SK-N-SH (cell line): ENCODE data around the gene ANTKMT. TPM values are rescaled to one million over a fixed set of nuclear protein-coding genes. Genes with fewer than 3 reads are reported as not detected.

Experiments used
- CTCF ChIA-PET: fragments of 300-600, 350-600 bp; formaldehyde crosslinking; extraction: SDS; loops from one replicate; lab custom pipeline; 2021; lab: Yijun Ruan, JAX
- POLR2A ChIA-PET: fragments of 350-600 bp; sonication (Branson Sonifier 250); formaldehyde crosslinking; extraction: SDS; loops from one replicate; lab custom pipeline; 2020; ENCODE audit warnings: antibody characterized with exemption, inconsistent platforms; lab: Yijun Ruan, JAX
- DNase-seq: peaks from one replicate; pipeline ENCODE4 v3.0.0; 2012
- H2AFZ ChIP-seq: fragments of 200-600 bp; sonication (generic); 2 replicates; pipeline ENCODE4 v1.8.1; 2016; ENCODE audit warnings: antibody characterized with exemption, mild to moderate bottlenecking, low read depth
- H3F3A ChIP-seq: fragments of 200-600 bp; sonication (generic); replicated peaks from 2 replicates; pipeline ENCODE3; 2016; ENCODE audit warnings: antibody characterized with exemption, mild to moderate bottlenecking; ENCODE audit not compliant: insufficient read depth
- H3K27ac ChIP-seq, 2 experiments: fragments of 200-500 bp in 1 of 2; fragments of 200-600 bp in 1 of 2; sonication (Bioruptor generic) in 1 of 2; sonication (generic), shearing (Covaris generic) in 1 of 2; 2 replicates each; pipeline versions ENCODE4 v1.5.1 to v1.6.1; 2014 to 2016; ENCODE audit warnings: low read depth in 2 of 2, inconsistent platforms in 1 of 2, low read length in 1 of 2, mild to moderate bottlenecking in 1 of 2, mixed read lengths in 1 of 2
- H3K27me3 ChIP-seq: fragments of 200-600 bp; sonication (generic), shearing (Covaris generic); 2 replicates; pipeline ENCODE4 v1.6.1; 2016; ENCODE audit warnings: mixed run types; ENCODE audit not compliant: insufficient read depth
- H3K36me3 ChIP-seq, 2 experiments: fragments of 200-500 bp in 1 of 2; fragments of 200-600 bp in 1 of 2; sonication (Bioruptor generic) in 1 of 2; sonication (generic) in 1 of 2; replicated peaks in 1 of 2; 2 replicates each; pipeline versions ENCODE3 to v1.5.1; 2014 to 2016; ENCODE audit warnings: low read length in 1 of 2, mild to moderate bottlenecking in 1 of 2; ENCODE audit not compliant: insufficient read depth in 2 of 2, control insufficient read depth in 1 of 2
- H3K4me1 ChIP-seq, 2 experiments: fragments of 200-500 bp in 1 of 2; fragments of 200-600 bp in 1 of 2; sonication (Bioruptor generic) in 1 of 2; sonication (generic), shearing (Covaris generic) in 1 of 2; 2 replicates each; pipeline versions ENCODE4 v1.5.1 to v1.6.1; 2014 to 2016; ENCODE audit warnings: low read depth in 1 of 2, low read length in 1 of 2, mixed run types in 1 of 2; ENCODE audit not compliant: insufficient read depth in 2 of 2, control insufficient read depth in 1 of 2
- H3K4me2 ChIP-seq: fragments of 200-600 bp; sonication (generic), shearing (Covaris generic); 2 replicates; pipeline ENCODE4 v1.6.1; 2017; ENCODE audit warnings: mixed run types
- H3K4me3 ChIP-seq, 2 experiments: fragments of 200-500 bp in 1 of 2; fragments of 200-600 bp in 1 of 2; sonication (Bioruptor generic) in 1 of 2; sonication (generic), shearing (Covaris generic) in 1 of 2; 2 replicates each; pipeline versions ENCODE4 v1.5.1 to v1.8.1; 2014 to 2016; ENCODE audit warnings: low read depth in 2 of 2, inconsistent platforms in 1 of 2, low read length in 1 of 2, mild to moderate bottlenecking in 1 of 2, mixed read lengths in 1 of 2, moderate library complexity in 1 of 2
- H3K79me2 ChIP-seq: fragments of 200-600 bp; sonication (generic); 2 replicates; pipeline ENCODE4 v1.8.1; 2017; ENCODE audit warnings: mild to moderate bottlenecking; ENCODE audit not compliant: insufficient read depth
- H3K9ac ChIP-seq: fragments of 200-600 bp; sonication (generic); 2 replicates; pipeline ENCODE4 v1.6.1; 2017; ENCODE audit warnings: mixed run types
- H3K9me2 ChIP-seq: fragments of 200-600 bp; sonication (generic); 2 replicates; pipeline ENCODE4 v1.6.1; 2017; ENCODE audit warnings: mixed run types
- H3K9me3 ChIP-seq: fragments of 200-600 bp; sonication (generic); 2 replicates; pipeline ENCODE4 v1.6.1; 2017; ENCODE audit warnings: mixed run types, mild to moderate bottlenecking, moderate library complexity
- H4K20me1 ChIP-seq: fragments of 200-600 bp; sonication (generic); 2 replicates; pipeline ENCODE4 v1.6.1; 2017; ENCODE audit warnings: mild to moderate bottlenecking, mixed run types; ENCODE audit not compliant: insufficient read depth
- EP300 ChIP-seq, 2 experiments: IDR thresholded peaks; 2 replicates each; pipeline versions ENCODE4 v1.4.0 to v1.6.1; 2012; ENCODE audit warnings: borderline replicate concordance in 1 of 2, low read depth in 1 of 2, low read length in 1 of 2
- FOXJ3 ChIP-seq: sonication (generic); formaldehyde crosslinking; IDR thresholded peaks from 2 replicates; pipeline ENCODE4 v1.5.1; 2020; ENCODE audit warnings: mild to moderate bottlenecking, missing genetic modification reagents
- FOXM1 ChIP-seq: IDR thresholded peaks from 2 replicates; pipeline ENCODE4 v1.4.0; 2012; ENCODE audit warnings: low read depth, mild to moderate bottlenecking
- GABPA ChIP-seq: IDR thresholded peaks from 2 replicates; pipeline ENCODE4 v1.4.0; 2012; ENCODE audit warnings: low read depth, mild to moderate bottlenecking
- IRF3 ChIP-seq: fragments of 150-350 bp; IDR thresholded peaks from 2 replicates; pipeline ENCODE4 v1.6.1; 2016; ENCODE audit warnings: mild to moderate bottlenecking, low read depth, low read length
- JUND ChIP-seq: IDR thresholded peaks from 2 replicates; pipeline ENCODE4 v1.4.0; 2012
- MEF2A ChIP-seq: IDR thresholded peaks from 2 replicates; pipeline ENCODE4 v1.4.0; 2012; ENCODE audit warnings: low read depth, borderline replicate concordance
- NRF1 ChIP-seq: IDR thresholded peaks from 2 replicates; pipeline ENCODE4 v1.6.1; 2012; ENCODE audit warnings: low read depth, mild to moderate bottlenecking, low read length
- POLR2AphosphoS5 ChIP-seq: IDR thresholded peaks from 2 replicates; pipeline ENCODE4 v1.6.1; 2012; ENCODE audit warnings: low read depth, low read length
- RAD21 ChIP-seq: IDR thresholded peaks from 2 replicates; pipeline ENCODE4 v1.6.1; 2012; ENCODE audit warnings: mild to moderate bottlenecking, low read length
- RCOR1 ChIP-seq: fragments of 150-350 bp; IDR thresholded peaks from 2 replicates; pipeline ENCODE4 v1.6.1; 2017; ENCODE audit warnings: antibody characterized with exemption, low read length
- RFX5 ChIP-seq: IDR thresholded peaks from 2 replicates; pipeline ENCODE4 v1.6.1; 2012; ENCODE audit warnings: mild to moderate bottlenecking, improper control_type of control experiment, low read length
- RXRA ChIP-seq: IDR thresholded peaks from 2 replicates; pipeline ENCODE4 v1.4.0; 2012; ENCODE audit warnings: low read depth, mild to moderate bottlenecking, borderline replicate concordance
- SIN3A ChIP-seq: IDR thresholded peaks from 2 replicates; pipeline ENCODE4 v1.6.1; 2012; ENCODE audit warnings: low read depth, mild to moderate bottlenecking, low read length, moderate library complexity, borderline replicate concordance
- SMC3 ChIP-seq: IDR thresholded peaks from 2 replicates; pipeline ENCODE4 v1.6.1; 2012; ENCODE audit warnings: low read depth, low read length, improper control_type of control experiment
- TCF12 ChIP-seq: IDR thresholded peaks from 2 replicates; pipeline ENCODE4 v1.4.0; 2012
- WGBS: methylation state at CpG from one replicate; pipeline ENCODE4 v1.1.6; 2017; ENCODE audit warnings: low lambda C conversion rate; 5-methylcytosine and 5-hydroxymethylcytosine counted together
- polyA plus RNA-seq, 3 experiments: library from polyadenylated mRNA; depleted of rRNA; stranded (reverse); fragments of >200 nt; gene quantifications; 2 replicates each; pipeline ENCODE4 v1.2.3, GENCODE V29; 2012
- TF ChIP-seq, protein P1 (sequence below): fragments of 200-600 bp; sonication (generic); IDR thresholded peaks from 2 replicates; pipeline ENCODE4 v1.6.1; 2017; ENCODE audit warnings: antibody characterized with exemption, mild to moderate bottlenecking, moderate library complexity
- TF ChIP-seq, protein P2 (sequence below): IDR thresholded peaks from 2 replicates; pipeline ENCODE4 v1.4.0; 2012; ENCODE audit warnings: low read depth, borderline replicate concordance
- TF ChIP-seq, protein P3 (sequence below): IDR thresholded peaks from 2 replicates; pipeline ENCODE4 v1.6.1; 2012; ENCODE audit warnings: mild to moderate bottlenecking, low read depth, low read length, moderate library complexity
- TF ChIP-seq, protein P4 (sequence below): IDR thresholded peaks from 2 replicates; pipeline ENCODE4; 2012

Gene ANTKMT
- polyA plus RNA-seq, 1 of the 3 experiments (the other 2 are of a cell fraction) = 57.4 TPM

- Histone ChIP-seq H3F3A (no peaks in the 10 kb centered on the region), H3K79me2 (no peaks in the 10 kb centered on the region), H3K9ac (no peak overlapping the region), H3K9me2 (no peaks in the 10 kb centered on the region), H3K4me3 (no peak overlapping the region), H3K27ac (no peak overlapping the region), H3K4me2 (no peak overlapping the region), H3K4me1 (no peaks in the 10 kb centered on the region), H3K9me3 (no peaks in the 10 kb centered on the region), H3K36me3 (no peaks in the 10 kb centered on the region), H2AFZ (no peak overlapping the region), H4K20me1 (no peaks in the 10 kb centered on the region), H3K27me3 (no peaks in the 10 kb centered on the region)
- 80% methylated on average over 5 of the region's 38 CpGs for WGBS
- POLR2A ChIA-PET = no interaction called here
- CTCF ChIA-PET = no interaction called here
- TF ChIP-seq MEF2A (no peak), RFX5 (no peak), IRF3 (no peak), RCOR1 (no peak), POLR2AphosphoS5 (no peak), NRF1 (no peak), RAD21 (no peak), JUND (no peak), TCF12 (no peak), FOXM1 (no peak), SMC3 (no peak), EP300 (IDR thresholded peaks at IDR 0.05; ENCODE audit: borderline replicate concordance in 1 of 2, low read depth in 1 of 2, low read length in 1 of 2) (no peak), FOXJ3 (CRISPR knock-in tag) (no peak), SIN3A (no peak), RXRA (no peak), GABPA (no peak)
- TF ChIP-seq, protein P1, sequence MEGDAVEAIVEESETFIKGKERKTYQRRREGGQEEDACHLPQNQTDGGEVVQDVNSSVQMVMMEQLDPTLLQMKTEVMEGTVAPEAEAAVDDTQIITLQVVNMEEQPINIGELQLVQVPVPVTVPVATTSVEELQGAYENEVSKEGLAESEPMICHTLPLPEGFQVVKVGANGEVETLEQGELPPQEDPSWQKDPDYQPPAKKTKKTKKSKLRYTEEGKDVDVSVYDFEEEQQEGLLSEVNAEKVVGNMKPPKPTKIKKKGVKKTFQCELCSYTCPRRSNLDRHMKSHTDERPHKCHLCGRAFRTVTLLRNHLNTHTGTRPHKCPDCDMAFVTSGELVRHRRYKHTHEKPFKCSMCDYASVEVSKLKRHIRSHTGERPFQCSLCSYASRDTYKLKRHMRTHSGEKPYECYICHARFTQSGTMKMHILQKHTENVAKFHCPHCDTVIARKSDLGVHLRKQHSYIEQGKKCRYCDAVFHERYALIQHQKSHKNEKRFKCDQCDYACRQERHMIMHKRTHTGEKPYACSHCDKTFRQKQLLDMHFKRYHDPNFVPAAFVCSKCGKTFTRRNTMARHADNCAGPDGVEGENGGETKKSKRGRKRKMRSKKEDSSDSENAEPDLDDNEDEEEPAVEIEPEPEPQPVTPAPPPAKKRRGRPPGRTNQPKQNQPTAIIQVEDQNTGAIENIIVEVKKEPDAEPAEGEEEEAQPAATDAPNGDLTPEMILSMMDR = no peak
- TF ChIP-seq, protein P2, sequence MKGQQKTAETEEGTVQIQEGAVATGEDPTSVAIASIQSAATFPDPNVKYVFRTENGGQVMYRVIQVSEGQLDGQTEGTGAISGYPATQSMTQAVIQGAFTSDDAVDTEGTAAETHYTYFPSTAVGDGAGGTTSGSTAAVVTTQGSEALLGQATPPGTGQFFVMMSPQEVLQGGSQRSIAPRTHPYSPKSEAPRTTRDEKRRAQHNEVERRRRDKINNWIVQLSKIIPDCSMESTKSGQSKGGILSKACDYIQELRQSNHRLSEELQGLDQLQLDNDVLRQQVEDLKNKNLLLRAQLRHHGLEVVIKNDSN = no peak
- TF ChIP-seq, protein P3, sequence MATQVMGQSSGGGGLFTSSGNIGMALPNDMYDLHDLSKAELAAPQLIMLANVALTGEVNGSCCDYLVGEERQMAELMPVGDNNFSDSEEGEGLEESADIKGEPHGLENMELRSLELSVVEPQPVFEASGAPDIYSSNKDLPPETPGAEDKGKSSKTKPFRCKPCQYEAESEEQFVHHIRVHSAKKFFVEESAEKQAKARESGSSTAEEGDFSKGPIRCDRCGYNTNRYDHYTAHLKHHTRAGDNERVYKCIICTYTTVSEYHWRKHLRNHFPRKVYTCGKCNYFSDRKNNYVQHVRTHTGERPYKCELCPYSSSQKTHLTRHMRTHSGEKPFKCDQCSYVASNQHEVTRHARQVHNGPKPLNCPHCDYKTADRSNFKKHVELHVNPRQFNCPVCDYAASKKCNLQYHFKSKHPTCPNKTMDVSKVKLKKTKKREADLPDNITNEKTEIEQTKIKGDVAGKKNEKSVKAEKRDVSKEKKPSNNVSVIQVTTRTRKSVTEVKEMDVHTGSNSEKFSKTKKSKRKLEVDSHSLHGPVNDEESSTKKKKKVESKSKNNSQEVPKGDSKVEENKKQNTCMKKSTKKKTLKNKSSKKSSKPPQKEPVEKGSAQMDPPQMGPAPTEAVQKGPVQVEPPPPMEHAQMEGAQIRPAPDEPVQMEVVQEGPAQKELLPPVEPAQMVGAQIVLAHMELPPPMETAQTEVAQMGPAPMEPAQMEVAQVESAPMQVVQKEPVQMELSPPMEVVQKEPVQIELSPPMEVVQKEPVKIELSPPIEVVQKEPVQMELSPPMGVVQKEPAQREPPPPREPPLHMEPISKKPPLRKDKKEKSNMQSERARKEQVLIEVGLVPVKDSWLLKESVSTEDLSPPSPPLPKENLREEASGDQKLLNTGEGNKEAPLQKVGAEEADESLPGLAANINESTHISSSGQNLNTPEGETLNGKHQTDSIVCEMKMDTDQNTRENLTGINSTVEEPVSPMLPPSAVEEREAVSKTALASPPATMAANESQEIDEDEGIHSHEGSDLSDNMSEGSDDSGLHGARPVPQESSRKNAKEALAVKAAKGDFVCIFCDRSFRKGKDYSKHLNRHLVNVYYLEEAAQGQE = no peak
- TF ChIP-seq, protein P4, sequence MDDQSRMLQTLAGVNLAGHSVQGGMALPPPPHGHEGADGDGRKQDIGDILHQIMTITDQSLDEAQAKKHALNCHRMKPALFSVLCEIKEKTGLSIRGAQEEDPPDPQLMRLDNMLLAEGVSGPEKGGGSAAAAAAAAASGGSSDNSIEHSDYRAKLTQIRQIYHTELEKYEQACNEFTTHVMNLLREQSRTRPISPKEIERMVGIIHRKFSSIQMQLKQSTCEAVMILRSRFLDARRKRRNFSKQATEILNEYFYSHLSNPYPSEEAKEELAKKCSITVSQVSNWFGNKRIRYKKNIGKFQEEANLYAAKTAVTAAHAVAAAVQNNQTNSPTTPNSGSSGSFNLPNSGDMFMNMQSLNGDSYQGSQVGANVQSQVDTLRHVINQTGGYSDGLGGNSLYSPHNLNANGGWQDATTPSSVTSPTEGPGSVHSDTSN = no peak
- no peak for DNase-seq
Measured at GRCh38 chr16:764848-765487, 44.0 kb downstream of the ANTKMT start.
